SKM-1 treated with dmso at 0.1 percent for 144 hours (cell line): ENCODE results near the gene NAP1L1.

ENCODE experiments used
- DNase-seq: peaks from one replicate; lab custom pipeline; 2025; ENCODE audit not compliant: unreplicated experiment; lab: John Stamatoyannopoulos, UW

The NAP1L1 gene

DNA sequence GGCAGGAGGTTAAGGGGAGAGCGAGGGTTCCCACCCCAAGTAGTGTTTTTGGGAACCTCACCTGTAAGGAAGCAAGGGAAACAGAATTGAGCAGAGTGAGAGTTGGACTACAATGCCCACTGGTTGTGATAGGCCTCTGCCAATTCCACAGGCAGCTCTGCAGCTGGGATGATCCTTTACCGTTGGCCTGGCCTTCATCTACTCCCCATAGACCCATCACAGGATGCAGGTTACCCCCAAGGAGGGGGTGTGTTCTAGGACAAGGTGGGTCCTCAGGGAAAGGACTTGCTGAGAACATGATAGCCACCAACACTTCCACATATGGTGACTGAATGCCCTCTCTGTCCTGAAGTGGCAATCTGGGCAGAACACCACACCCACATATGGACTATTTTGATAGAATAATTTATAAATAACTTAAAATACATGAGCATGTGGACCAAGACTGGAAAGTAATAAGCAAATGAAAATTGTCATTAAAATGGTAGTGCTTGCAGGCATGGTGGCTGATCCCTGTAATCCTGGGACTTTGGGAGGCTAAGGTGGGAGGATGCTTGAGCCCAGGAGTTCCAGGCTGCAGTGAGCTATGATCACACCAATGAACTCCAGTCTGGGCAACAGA is 61.3 kb downstream of the NAP1L1 start:
- no peak for DNase-seq

GRCh38 chr12:76022506-76022905 is 62.0 kb downstream of the NAP1L1 start:
- DNase-seq, result no peak

- DNase-seq, result no peak
Observed at GRCh38 chr12:76020731-76021672, 63.5 kb downstream of the NAP1L1 start.

GRCh38 chr12:76020281-76020680 is 64.2 kb downstream of the NAP1L1 start:
- DNase-seq, result peak; percentile 33

- DNase-seq, result no peak
Observed at GRCh38 chr12:76018672-76019071, 65.8 kb downstream of the NAP1L1 start.

DNA sequence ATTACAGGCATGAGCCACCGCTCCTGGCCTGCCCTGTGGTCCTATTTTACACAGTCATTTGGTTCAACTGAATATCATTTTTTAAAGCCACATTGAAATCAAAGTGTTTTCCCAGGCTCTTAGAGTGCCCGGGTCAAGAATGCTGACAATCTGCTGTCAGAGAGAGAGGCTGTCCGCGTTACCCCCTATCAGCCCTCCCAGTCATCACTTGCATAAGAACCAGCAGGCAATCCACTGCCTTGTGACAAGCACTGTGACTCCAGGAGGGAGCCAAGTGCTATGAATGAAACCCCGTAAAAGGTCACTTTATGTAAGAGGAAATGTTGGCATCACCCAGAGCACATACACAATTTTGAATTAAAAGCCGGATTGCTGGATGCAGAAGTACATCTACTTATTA is 66.4 kb downstream of the NAP1L1 start:
- no peak for DNase-seq

DNA sequence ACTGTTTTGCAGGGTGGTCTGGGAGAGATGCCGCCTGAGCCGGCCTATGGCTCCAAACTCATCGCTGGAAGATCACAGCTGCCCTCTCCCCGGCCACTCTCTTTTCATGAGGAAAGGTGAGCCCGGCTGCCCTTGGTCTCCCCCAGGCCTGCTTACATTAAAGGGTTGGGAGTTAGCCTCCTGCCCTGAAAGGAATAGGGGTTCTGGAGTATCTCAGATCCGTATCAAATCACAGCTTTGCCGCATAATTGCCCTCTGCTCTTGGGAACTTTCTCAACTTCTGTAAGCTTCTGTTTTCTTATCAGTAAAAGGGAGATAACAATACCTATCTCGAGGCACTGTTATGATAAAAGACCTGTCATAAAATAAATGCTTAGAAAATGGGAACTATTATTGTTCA is 70.5 kb downstream of the NAP1L1 start:
- no peak for DNase-seq

GRCh38 chr12:76013603-76014002 is 70.9 kb downstream of the NAP1L1 start:
- DNase-seq, result no peak

DNA sequence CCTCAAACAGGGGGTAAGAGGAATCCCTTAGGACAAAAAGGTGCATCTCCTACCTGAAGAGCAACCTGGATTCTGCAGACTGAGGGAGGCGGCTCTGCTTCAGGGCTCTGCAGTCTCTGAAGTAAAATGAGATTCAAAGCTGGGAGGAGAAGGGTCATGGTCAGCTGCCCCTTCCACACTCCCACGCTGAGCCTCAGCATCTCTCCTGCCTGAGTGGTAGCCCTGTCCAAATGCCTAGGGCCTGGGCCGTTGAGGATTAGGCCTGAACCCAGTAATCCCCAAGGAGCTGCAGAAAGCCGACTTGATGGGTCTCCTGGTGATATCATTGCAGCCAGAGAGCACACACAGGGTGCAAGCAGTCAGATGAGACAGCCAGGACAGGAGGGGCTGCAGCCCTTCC is 71.8 kb downstream of the NAP1L1 start:
- DNase-seq, result no peak

- DNase-seq, result no peak
Observed at GRCh38 chr12:76010732-76011458, 73.6 kb downstream of the NAP1L1 start.

GRCh38 chr12:76008428-76008827 is 76.1 kb downstream of the NAP1L1 start:
- DNase-seq, result no peak

- no peak for DNase-seq
Observed at GRCh38 chr12:76007640-76008039, 76.8 kb downstream of the NAP1L1 start.

- no peak for DNase-seq
Observed at GRCh38 chr12:76006028-76006925, 78.2 kb downstream of the NAP1L1 start.

DNA sequence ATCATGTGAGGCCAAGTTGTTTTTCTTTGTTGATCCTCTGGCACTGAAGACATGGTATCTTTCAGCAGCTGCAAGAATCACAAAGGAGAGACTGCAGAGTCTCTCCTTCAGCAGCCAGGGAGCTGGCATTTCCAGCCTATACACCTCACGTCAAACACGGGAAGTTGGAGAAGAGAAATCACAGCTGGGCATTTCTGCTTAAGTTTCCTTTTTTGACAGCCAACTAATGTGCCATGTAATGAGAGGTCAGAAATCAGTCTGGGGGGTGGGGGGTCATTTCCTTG is 81.2 kb downstream of the NAP1L1 start:
- no peak for DNase-seq

DNA sequence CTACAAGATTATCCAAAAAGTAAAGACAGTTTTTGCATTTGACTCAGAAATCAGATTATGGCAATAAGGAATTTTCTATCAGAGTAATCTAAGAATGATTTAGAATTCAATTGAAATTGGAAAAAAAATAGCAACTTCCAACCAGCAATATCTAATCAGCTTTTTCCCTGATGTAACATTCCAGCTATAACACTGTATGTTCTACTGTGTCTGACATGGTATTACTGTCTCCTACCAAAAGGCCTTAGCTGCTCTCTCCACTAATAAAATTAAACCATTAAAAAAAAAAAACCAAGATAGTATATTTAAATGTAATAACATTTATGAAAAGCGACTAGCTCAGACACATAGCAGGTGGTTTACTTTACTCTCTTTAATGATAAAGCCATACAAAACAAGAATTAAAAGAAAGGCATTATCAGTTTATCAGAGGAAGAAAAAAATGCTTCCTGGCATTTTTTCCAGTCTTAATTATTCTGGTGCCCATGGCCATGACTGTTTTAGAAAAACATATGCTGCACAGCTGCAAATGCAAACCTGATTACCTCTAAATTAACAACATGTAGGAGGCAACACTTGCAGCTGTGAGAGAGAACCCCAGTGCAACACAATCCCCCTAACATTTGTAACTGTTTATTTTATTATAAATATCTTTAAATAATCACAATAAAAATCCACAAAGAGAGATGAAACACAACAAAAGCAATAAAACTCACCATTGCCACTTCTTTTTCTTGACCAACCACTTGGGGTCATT is 81.7 kb downstream of the NAP1L1 start:
- no peak for DNase-seq

GRCh38 chr12:75998292-75999063 is 86.0 kb downstream of the NAP1L1 start:
- DNase-seq, result no peak

GRCh38 chr12:75997658-75998057 is 86.8 kb downstream of the NAP1L1 start:
- DNase-seq, result no peak

DNA sequence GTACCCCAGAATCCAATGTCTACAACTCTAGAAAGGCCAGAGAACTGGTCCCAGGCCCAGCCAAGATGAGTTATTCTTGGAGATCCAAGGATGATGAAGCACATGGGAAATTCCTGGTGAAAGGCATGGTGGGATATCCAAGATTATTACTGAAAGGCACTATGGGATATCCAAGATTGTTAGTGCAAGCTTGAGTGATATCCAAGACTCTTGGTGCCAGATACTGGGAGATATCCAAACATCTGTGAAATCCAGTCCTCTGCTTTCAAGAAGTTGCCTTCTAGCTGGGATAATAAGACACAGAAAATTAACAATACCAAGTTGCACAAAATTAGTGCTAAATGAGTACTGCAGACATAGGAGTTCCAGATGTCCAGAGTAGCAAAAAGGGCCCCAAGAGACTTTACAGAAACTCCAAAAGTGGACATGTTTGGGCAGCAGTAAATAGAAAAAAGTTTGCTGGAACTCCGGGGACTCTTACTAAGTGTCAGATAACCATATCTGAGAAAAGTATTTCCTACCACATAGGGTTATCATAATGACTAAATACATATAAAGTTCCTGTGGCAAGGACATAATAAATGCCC is 87.5 kb downstream of the NAP1L1 start:
- DNase-seq, result no peak

GRCh38 chr12:75995691-75996090 is 88.8 kb downstream of the NAP1L1 start:
- DNase-seq, result no peak
